NCI-H774 (cell line): ENCODE data around the gene ADSS1.

Source experiments
- DNase-seq: peaks from one replicate; lab custom pipeline; 2025; lab: John Stamatoyannopoulos, UW

The ADSS1 gene

DNA sequence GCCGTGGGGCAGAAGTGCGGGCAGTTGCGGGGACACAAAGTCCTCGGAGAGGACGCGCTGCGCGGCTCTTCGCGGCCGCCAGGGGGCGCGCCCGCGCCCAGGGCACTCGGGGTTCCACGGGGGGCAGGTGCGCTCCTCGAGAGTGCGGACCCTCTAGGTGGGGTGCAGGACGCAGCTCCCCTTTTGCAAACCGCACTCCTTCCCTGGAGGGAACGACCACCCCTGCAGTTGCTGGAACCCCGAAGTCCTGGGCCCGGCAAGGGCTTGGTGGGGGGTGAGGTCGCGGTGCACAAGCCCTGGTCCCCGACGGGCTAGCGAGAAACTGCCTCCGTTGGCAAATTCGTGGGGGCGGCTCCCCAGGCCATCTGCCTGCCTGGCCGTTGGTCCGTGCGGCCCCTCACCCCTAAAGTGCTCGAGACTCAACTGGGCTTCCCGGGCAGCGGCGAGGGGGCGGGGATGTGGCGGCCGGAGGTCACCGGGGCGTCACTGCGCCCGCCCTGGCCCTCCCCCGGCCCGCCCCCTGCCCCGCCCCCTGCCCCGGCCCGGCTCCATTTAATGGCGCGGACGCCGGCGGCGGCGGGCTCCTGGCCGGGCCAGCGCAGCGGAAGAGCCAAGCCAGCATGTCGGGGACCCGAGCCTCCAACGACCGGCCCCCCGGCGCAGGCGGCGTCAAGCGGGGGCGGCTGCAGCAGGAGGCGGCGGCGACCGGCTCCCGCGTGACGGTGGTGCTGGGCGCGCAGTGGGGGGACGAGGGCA, at the start of gene ADSS1:
ADSS1 (plus strand) TSS at position 579 of the 756 bp plus-strand sequence; CDS start at position 621, 42 bp downstream.
- DNase-seq: peak; percentile 47

DNA sequence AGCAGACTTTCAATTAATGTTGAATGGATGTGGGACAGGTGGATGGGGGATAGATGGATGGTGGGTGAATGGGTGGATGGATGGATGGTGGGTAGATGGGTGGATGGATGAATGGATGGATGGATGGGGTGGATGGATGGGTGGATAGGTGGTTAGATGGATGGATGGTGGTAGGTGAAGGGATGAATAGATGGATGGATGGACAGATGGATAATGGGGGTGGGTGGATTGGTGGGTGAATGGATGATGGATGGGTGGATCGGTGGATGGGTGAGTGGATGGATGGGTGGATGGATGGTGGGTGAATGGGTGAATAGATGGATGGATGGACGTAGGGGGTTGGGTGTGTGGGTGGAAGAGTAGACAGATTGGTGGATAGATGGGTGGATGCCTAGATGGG, 48.6 kb upstream of the ADSS1 start:
- DNase-seq: no peak

DNA sequence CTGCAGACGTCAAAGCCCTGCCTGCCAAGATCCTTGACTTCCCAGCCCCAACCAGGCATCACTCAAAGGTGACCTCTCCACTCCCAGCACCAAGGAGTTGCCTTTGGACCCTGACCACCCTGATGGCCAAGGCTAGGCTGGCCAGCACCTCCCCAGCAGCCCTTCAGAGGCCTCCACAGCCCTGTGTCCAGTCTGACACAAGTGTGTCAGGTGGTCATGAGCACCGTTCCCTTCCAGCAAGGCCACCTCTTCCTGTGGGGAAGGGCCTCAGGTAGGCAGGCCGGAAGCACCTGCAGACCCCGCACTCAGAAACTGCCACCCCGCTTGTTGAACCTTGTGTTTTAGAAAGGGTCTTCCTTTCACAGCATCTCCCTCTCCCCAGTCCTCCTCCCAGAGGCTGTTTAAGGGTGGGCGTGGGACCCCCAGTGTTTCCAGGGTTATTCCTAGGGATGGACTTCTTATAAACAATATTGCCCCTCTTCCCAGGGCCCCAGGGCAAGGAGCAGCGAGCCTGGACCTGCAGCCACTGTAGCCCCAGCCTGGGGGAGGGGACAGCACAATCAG, 47.8 kb upstream of the ADSS1 start:
- DNase-seq: no peak

DNA sequence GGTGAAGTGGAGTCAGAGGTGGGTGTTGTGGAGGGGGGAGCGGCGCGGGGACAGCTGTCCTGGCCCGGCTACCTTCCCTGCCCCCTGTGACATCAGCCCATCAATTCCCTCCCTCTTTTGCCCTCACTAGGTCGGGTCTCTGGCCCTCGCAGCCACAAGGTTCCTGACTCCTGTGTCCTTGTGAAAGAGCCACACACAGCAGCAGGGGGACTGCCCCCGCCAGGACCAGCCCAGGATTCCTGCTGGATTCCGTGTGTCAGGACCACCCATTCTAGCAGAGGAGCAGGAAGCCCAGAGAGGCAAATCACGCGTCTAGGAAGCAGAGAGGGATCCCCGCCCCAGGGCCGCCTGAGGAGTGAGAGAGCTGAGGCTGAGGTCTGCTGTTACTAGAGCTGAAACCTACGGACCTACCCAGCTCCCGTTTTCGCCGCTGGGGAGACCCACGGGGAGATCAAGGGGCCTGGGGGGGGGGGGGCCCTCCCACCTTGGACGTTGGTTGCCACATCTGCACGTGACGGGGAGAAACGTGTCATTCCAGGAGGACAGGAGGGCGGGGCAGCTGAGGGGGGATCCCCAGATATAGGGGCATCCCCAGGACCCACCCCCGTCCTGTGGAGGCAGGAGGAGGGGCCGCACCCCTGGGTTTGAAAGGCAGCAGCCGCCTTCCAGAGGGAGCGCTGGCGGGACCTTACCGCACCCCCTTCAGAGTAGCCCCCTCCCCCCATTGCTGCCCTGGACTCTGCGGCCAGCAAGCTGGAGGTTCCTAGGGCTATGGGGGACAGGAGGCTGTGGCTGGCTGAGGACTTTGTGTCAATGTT, 47.1 kb upstream of the ADSS1 start:
- DNase-seq: no peak

DNA sequence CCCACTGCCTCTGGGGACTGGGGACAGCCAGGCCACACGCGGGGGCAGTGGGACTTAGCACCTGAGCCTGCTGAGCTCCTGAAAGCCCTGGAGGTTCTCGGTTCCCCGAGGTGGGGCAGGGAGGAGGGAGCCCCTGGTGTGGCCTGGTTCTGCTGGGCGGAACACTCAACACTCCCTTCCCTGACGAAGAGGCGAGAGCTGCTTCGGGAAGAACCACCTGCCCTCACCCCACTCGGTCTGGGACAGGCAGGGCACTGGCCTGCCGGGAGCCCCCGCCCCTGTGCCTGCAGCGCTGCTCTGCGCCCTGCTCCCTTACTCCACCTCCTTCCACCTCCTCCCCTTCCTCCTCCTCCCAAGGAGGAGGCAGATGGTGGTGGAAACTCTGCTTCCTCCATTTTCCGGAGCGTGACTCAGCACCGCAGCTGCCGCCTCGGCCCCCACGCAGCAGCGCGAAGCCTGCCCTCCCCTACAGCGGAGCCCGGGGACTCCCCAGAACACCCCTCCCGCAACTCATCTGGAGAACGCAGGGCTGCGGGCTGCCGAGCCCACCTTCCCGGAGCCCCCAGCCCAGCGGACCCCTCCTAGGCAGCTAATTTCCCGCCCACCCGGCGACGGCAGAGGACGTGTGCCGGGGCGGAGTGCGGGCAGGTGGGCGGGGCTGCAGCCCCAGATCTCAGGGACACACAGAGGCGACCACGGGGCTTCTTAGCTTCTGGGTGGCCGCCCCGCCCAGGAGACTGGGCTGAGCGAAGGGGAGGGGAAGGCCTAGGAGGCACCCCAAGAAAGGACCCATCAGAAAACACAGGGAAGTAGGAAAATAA, 46.3 kb upstream of the ADSS1 start:
- DNase-seq: peak; percentile 42

DNA sequence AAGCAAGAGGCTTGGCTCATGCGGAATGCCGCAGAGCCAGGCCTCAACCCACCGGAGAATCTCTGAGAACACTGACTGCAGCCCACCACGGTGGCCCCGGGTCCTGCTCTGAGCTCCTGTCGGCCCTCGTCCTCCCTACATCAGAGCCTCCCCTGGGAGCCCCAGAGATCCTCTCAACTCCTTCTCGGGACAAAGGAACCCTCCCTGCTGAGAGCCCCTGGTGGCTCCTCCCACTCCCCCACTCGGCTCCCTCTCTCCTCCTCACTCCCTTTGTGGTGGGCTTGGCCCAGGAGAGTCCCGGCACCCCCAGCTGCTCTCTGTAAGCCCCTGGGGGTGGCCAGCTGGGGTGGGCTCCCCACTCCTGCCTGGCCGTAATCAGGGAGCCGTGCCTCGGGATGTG, 45.7 kb upstream of the ADSS1 start:
- DNase-seq: no peak

DNA sequence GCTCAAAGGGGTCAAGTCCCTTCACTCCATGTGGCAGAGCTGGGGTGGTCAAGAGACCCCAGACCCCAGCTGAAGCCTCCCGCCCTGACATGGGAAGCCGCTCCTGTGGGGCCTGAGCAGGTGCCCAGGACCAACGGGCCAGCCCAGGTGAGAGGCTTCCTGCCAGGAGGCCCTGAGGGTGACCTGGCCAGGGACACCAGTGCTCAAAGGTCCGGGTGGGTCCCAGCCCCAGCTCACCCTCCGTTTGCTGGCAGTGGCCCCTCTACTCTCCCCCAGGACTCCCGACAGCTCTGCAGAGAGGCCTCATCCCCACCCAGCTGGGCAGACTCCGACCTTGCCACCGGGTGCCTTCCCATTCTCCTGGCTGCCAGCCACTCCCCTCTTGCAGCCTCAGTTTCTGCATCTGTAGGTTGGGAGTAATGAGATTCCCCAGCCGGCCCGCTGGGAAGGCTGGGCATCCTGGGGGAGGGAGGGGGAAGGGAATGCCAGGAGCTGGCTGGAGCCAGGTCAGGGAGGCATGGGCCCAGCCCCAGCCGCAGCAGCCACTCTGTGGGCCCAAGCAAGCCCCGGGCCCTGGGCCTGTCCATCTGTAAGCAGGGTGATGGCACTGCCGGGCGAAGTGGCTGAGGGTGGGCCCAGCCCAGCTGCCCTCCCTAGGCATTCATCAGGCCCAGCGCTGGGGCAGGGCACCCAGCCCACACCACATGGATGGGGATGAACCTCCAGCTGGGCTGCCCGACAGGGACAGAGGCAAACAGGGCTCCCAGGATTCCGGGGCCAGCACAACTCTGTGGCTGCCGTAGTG, 44.9 kb upstream of the ADSS1 start:
- DNase-seq: no peak

DNA sequence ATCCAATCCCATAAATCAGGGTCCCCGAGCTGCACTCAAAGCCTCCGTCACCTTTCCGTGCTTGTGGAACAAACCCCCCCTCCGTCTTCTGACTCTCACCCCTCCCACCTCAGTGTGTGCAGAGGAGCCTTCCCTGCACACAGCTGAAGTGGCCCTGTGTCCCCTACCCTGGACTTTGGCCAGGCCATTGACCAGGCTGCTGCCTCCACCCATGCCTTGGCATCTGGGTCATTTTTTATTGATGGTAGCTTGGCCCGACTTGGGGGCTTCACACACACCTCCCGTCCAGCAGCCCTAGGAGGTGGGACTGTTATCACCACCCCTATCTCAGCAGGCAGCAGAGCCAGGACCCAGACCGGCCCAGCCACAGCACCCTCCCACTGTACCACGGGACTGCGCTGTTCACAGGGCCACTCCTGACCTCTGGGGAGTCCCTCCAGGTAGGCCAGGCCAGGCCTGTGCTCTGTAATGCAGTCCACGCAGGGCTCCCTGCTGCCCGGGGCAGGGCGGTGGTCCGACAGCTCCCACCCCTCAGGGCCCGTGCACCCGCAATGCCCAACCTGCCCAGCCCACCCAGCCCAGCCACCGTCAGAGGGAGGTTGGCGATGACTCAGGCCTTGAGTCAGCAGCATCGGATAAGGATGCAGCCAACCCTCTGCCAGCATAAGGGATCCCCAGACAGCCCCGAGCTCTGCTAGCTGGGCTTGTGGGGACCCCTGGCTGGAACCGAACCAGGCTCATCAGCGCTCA, 43.8 kb upstream of the ADSS1 start:
- DNase-seq: no peak

DNA sequence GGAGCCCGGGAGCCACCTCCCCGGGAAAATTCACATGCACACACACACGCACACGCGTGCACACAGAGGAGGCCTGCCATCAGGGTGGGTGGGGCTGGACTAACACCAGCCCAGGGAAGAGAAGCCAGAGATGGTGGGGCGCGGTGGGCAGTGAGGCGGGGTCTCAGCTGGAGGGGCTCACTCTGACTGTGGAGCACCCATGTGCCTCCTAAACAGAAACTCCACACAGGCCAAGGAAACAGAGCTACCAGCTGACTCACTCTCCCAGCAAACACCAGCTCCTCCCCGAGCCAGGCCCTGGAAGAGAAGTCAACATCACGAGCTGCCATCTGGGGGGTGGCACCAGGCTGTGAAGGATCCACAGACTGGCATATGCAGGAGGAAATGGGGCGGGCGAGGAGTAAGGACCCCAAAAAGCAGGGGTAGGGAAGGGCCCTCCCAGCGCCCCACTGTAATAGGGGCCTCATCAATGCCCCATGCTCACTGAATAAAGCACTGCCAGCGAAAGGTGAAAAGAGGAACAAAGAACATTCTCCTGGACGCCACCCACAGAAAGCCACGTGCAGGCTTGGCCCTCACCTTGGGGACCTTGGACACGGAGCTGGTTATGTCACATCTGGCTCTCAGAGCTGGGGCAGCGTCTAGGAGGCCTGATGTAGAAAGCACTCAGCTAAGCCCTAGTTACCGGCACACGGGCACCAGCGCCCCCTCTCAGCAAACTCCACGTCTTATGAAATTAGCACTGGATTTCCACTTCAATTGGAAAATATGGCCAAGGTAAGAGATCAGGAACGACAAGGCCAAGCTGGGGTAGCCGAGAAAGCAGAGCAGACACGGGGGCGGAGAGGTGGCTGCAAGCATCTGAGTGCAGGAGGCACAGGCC, 43.0 kb upstream of the ADSS1 start:
- DNase-seq: no peak

DNA sequence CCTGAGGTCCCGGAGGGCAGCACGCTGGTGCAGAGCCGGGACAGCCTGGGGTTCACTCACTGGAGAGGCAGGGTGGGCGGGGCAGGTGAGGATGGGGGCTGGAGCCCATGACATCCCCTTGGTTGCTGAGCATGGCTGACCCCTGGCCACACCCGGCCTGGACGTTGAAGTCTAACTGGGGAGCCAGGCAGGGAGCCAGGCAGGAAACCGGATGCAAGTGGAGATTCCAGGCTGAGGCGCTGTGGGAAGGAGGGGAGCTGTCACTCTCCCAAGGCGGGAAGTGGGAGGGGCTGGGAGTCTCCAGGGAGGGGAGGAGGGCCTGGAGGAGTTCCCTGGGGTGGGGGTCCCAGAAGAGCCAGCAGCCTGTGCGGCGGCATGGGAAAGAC, 42.3 kb upstream of the ADSS1 start:
- no peak for DNase-seq

DNA sequence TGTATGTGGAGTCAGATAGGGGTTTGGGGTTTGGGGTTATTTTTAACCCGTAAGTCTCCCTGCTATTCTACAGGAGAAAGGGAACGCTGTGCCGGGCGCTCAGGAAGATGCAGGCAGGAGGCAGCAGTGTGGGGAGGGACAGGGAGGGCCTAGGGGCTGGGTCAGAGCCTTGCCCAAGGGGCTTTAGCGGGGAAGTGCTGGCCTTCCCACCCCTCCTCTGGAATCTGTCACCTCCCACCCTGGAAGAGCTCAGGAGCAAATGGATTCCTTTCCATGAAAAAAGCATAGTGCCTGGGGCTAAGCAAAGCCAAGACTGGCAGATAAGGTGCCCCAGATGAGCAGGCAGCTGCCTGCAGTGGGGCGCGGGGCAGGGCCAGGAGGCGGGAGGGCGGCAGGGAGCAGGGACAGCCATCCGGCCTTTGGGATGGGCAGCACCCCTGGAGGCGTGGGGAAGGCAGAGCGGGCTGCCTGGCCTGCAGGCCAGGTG, 41.9 kb upstream of the ADSS1 start:
- DNase-seq: no peak

DNA sequence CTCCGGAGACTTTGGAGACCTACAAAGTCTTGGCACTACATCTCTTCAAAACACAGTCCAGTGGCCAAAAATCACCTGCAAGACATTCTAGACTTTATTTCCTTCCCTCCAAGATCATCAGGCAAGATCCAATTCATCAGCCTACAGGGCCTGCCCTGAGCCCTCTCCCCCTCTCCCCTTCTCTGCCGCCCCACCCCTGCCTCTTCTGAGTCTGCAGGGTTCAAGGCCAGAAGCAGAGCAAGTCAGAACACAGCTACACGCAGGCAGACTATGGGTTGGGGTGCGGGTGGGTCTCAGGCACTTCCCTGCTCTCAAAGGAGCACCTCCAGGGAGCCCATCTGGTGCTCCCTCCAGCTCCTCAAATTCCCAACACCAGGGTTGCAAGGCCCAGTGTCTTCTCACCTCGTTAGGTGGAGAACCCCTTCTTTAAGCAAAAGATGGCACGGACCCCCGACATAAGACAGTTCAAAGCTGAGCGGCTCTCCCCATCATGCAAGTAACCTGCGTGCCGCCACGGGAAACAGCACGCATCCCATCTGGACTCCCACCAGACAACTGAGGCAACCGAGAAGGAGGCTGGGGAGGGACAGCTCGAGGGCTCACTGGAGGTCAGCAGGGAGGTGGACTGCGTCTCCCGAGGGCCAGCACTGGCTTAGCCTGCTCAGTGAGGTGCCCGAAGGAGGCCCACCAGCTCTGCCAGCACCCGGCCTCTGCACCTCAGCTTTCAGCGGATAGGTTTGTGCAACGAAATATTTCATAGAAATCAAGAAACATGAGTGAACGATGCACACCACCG, 40.2 kb upstream of the ADSS1 start:
- no peak for DNase-seq

DNA sequence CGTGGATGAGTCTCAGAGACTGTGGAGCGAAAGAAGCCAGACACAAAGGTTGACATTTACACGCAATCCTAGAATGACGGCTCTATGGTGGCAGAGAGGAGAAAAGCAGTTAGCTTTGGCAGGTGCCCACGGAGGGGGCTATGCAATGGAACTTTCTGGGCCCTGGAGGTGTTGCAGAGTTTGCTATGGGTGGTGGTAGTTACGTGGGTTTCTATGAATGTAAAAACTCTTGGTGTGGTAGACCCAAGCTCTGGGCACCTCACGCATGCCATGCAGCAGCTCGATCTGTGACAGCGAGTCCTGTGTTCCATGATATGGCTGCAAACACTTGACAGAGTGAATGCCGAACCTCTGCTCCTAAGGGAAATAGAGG, 39.6 kb upstream of the ADSS1 start:
- DNase-seq: no peak

DNA sequence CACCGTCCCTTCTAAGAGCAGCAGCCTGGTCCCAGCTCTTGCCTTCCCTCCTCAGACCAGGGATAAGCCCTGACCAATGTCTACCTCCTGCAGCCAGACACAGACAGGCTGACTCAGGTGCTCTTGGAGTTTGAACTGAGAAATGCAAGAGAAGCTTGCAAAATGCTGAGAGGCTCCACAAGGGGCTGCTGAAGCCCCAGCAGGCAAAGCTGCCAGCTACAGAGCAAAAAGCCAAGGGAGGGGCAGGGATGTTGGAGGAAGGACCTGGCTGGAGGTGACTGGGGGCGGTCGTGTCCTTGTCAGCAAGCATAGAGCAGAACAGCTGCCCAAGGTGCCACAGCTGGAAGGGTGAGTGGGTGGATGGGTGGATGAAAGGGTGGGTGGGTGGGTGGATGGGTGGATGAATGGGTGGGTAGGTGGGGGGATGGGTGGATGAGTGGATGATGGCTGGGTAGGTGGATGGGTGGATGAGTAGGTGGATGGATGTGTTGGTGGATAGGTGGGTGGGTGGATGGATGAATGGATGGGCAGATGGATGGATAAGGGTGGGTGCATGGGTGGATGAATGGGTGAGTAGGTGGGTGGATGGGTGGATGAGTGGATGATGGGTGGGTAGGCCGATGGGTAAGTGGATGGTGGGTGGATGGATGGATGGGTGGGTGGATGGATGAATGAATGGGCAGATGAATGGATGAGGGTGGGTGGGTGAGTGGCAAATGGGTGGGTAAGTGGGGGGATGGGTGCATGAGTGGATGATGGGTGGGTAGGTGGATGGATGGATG, 38.6 kb upstream of the ADSS1 start:
- no peak for DNase-seq

DNA sequence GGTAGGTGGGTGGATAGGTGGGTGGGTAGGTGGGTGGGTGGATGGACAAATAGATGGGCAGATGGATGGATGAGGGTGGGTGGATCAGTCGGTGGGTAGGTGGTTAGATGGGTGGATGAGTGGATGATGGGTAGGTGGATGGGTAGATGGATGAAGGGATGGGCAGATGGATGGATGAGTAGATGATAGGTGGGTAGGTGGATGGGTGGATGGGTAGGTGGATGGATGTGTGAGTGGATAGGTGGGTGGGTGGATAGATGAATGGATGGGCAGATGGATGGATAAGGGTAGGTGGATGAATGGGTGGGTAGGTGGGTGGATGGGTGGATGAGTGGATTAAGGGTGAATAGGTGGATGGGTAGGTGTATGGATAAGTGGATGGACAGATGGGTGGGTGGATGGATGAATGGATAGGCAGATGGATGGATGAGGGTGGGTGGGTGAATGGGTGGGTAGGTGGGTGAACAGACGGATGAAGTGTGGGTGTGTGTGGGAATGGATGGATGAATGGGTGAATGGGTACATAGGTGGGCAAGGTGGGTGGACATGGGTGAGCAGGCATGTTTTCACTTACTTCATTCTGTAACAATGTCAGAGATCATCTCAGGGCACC, 37.9 kb upstream of the ADSS1 start:
- DNase-seq: no peak

DNA sequence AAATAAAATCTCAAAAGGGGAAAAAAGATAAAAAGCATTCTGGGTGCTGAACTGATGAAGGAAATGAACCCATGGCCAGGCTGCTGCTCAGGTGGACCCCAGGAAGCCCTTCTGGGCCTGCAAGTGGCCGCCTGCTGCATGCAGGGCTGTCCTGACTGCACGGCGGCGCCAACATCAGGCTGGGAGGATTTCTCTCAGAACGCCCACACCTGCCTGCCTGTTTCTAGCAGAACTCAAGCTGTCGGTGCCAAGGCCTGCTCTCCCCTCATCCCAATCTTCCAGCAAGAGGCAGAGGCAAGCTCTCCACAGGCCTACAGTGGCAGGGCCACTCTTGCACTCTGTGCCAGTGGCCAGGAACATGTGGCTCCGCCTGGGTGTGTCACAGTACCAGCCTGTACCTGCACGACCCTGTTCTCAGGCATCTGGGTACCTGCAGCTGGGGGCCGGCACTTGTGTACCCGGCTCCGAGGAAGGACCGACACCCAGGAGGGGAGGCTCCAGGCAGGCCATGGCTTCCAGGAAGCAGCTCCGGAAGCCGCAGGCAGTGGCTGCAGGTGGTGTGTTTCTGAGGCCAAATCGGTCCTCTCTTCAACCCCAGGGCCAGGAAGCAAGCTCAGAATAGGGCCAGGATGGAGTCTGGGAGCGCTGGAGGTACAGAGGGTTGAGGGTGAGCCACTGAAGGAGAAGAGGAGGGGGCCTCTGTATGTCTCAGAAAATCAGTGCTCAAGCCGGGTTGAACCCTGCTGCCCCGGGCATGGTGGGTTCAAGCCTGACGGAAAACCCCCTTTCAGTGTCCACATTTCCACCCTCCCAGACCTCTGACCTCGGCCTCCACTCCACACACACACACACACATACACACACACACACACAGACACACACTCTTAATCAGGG, 37.2 kb upstream of the ADSS1 start:
- DNase-seq: no peak
